Right renal cortex interstitium (tissue), 3 donors: ENCODE measurements around the gene PIK3R6. TPM values are rescaled to one million over a fixed set of nuclear protein-coding genes. Genes with fewer than 3 reads are reported as not detected.
"Not testable (repeated sequence)": the region's sequence is repeated elsewhere in the genome, so short reads cannot be mapped to it uniquely, and the experiment has no call there.

Experiments used
- DNase-seq, 3 donors: peaks; one replicate each; pipeline ENCODE4 v3.0.0-alpha.2; 2013; ENCODE audit warnings: low read depth in 3 of 3, low spot score in 2 of 3
- polyA plus RNA-seq, 3 donors: library from polyadenylated mRNA; unstranded; fragments of 120-200 nt; gene quantifications; one replicate each; pipeline ENCODE4 v1.2.1, GENCODE V29; 2013; ENCODE audit not compliant: insufficient read length in 3 of 3

Gene PIK3R6
- polyA plus RNA-seq, 3 donors = 1.1 to 1.2 (median 1.2) TPM

DNA sequence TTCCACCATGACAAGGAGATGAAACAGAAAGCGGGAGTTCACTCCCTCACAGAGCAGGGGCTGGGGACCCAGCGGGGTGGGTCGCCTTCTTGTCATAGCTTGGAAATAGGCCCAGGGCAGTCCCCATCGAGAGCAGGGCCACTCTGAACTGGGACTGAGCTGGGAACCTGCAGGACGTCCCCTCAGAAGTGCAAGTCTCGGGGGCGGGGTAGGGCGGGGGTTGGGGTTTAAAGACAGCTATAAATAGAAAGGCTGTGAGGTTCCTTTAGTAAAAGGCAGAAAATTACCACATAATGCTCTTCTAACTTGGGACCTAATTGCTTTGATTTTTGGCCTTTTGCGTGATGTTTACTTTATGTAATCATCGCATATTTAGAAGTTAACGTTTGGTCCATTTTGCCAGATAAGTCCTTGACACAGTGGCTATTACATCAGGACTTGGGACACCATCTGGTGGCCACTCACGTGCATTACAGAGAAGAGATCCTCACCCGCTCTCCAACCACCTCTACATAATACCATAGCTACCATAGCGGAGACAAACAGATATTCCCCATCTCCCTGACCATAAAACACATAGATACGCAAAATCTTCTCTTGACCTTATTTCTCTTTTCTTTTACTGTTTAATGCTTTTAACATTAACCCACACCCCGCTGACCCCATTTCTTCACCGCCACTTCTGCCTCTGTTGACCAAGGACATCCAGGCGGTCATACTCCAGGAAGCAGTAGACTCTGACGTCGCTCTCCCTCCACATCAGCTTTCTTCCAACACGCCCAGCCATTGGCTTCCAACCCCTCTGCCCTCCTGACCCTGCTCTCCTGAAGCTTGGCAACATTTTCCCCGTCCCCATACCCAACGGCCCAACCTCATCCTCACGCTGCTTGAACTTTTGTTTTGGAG lies 27.5 kb upstream of the PIK3R6 start:
- DNase-seq = peak; percentile 45 to 62 (median 49)

DNA sequence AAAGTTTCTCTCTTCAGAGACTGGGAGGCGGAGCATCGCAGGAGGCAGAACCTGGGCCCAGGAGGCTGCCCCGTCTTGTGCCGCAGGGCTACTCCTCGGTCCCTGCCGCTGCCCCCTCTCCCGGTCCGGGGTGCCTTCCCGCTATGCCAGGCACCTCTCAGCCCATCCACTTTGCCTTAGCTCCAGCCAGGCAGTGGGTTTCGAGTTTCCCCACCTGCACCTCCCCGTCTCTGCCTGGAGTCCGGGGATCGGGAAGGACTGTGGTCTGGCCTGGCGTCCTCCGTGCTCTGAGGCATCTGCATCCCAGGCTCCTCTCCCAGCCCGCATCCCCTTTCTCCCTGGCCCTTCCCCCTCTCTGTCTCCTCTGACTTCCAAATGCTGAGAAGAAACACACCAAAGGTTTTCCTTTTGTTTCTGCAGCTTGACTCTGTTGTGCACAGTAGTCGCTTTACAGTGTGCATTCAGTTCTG lies 26.8 kb upstream of the PIK3R6 start:
- peak in 1 of 3 donors; percentile 8 for DNase-seq

DNA sequence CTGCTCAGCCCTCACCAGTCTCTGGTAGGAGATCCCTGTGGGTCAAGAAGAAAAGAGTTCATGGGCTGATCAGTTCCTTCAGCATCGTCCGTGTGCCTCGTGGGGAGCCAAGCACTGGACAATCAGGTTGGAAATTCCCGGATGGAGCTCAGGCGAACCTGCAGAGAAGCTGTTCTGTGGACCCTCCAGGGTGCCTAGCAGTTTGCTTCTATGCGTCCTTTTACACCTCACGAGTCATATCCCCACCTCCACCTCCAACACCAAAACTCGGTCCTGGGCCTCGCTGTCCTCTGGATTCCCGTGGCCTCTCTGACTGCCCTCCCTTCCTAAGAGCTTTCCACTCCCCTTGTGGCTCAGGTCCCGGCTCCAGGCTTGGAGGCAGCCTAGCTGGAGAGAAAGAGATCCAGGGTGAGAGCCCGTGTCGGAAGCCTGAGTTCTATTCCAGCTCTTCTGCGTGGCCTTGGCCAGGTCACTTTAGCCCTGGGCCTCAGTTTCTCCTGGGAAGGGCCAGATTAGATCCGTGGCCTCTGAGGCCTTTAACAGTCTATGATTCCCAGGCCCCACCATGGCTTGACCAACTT lies 26.2 kb upstream of the PIK3R6 start:
- DNase-seq = no peak

DNA sequence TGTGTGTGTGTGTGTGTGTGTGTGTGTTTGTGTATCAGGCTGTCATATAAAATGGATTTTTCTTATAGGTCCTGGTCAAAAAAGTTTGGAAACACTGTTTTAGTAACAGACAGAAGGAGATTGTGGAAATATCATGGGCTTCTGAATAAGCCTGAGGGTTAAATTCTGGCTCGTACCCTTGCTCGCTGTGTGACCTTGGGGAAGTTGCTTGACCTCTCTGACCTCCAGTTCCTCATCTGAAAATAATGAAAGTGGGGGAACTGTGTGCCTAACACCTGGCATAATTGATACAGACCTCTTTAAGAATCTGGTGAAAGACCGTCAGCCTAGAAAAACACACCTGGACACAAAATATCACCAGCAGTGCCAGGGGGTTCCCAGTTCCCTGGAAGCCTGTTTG lies 25.6 kb upstream of the PIK3R6 start:
- DNase-seq = no peak

DNA sequence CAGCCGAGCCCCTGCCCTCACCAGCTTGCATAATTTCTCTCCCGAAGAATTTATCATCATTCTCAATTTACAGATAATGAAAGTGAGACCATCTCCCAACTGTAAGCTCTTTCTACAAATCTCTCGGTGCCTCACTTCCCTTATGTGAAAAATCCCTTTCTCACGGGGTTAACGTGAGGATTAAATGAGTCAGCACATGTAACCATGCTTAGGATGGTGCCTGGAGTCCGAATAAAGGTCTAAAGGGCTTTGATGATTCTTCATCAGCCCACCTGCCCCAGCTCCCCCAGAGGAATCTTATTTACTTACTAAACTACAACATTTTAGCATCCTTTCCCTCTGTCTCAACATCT lies 24.8 kb upstream of the PIK3R6 start:
- DNase-seq = no peak

DNA sequence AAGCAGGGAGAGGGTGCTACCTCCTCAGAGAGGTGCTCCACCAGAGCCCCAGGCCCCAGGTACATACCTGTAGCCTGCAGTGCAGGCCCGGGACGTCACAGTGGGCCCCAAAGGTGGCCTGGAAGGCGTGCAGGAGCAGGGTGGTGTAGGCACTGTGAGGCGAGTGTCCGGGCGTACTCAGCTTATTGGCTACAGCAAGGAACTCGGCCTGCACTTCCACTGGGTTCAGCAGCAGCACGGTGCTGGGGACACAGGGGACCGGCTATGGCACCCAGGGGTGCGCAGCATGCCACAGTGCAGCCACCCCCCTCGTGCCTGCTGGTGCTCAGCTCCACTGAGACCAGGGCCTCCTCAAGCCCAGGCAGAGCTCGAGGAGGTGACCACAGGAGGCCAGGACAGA lies 23.2 kb upstream of the PIK3R6 start:
- DNase-seq = no peak

DNA sequence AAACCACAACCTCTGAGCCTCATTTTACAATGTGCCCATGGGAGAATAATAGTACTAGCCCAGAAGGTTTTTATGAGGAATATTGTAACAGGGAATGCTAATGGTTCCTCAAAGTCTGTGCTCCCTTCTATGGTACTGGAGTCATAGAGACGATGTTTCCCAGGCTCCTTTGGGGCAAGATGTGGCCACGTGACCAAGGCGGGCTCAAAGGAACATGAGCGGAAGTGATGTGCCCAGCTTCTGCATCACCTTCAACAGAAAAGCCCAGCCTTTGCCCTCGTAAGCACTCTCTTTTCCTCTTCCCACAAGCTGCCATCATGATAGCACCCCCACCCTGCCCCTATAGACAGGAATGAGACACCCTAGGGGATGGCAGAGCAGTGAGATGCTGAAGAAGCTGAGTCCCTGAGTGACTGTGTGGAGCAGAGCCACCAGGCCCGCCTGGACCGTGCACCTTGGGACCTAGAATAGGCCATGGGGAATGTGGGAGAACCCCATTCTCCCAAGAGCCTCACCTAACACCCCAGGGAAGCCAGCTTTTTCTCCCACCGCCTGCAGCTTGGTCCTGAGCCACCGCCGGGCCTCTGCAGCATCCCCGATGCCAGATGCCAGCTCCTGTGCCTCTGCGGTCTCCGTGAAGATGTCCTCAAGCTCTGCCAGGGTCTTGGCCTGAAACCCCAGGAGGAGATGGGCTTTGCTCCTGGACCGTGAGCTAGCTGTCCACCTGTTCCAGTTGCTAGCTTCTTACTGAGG lies 22.2 kb upstream of the PIK3R6 start:
- no peak for DNase-seq

DNA sequence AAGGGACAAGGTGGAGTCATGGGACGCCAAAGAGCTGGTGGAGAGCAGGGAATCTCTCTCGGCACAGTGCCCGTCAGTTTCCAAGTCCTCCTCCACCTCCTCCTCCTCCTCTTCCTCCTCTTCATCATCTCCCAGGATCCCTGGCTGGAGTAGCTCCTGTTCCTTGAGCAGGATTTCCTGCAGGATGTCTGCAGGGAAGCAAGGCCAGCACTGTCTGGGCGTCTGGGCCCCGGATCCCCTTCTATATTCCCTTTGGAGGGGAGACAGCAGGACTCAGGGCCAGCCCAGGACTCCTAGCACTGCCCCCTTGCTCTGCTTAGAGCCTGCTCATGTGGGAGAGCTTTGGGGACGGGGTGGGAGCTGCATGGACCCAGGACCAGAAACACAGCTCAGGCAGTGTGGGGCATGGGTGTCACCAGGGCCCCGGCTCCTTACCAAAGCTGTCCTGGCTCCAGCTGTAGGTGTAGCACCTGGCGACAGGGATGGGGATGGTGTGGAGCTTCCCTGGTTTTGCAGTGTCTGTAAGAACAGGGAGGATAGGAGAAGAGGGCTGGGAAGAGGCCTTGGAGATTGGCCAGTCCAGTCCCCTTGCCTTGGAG lies 21.3 kb upstream of the PIK3R6 start:
- no peak for DNase-seq

DNA sequence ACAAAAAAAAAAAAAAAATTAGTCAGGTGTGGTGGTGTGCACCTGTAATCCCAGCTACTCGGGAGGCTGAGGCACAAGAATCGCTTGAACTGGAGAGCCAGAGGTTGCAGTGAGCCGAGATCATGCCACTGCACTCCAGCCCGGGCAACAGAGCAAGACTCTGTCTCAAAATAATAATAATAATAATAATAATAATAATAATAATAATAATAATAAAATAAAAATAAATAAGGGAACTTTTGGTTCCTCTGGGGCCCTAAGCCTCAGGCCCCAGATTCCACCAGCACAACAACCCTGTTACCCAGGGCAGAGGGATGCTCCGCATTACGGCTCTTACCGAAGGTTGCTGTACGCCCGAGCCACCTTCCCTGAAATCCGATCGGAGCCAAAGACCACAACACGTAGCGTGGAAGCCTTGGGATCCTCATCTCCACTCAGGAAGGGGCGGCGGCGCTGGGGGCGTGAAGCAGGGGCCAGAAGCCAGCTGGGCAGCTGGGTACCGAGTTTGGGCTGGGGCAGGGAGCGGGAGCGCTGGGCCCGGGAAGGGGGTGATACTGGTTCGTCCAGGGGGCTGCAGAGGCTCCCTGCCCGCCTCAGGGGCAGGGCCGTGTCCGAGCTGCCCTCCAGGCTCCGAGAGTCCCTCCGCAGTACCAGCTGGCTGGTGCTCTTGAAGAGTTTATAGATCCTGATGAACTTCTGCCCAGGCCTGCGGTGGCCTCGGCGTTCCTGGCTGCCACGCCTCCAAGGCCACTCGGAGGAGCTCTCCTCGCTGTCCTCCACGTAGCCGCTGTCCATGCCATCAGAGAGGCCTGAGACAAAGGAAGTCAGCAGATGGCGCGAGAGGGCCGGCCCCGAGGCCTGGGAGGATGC lies 20.6 kb upstream of the PIK3R6 start:
- peak in 2 of 3 donors; percentile 19 to 43 for DNase-seq

DNA sequence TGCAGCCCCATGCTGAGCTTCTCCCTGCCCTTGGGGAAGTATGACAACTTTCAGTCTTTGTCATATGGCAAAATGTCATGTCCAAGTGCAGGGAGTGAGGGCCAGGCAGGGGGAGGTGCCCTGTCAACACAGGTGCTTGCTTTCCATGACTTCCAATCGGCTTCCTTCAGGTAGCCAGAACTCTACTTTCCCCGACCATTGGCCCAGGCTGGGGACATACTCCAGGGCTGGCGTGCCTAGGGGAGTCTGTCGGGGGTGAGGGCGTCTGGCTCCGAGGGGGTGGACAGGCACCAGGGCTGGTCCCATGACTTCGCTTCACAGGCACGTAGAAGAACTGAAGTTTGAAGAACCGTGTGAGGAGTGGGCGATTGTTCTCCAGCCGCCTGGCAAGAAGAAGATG lies 19.8 kb upstream of the PIK3R6 start:
- no peak for DNase-seq

DNA sequence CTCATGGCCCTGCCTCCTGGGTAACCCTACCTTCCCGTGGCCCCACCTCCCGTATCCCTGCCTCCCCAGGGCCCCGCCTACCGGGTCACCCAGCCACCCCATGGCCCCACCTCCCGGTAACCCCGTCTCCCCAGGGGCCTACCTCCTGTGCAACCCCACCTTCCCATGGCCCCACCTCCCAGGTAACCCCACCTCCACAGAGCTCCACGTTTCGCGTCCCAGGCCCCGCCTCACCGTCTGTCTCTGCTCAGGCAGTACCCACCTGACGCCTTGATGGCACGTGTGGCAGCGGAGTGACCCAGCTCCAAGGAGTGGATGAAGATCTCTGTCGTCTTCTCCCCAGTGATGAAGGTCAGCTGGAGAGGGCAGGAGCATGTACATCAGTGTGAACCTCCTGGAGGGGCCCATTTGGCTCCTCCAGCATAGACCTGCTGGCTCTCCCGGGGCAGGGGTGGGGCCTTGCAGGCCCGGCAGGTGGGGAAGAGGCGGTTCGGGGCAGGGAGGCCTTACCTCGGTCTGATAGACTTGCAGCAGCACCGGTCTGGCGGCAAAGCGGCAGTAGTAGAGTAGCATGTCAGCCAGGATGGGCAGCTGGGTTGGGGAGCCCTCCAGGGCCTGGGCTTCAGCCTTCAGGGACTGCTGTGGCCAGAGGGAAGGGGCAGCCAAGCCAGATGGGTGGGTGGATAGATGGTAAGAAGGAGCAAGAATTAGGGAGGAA lies 18.7 kb upstream of the PIK3R6 start:
- no peak for DNase-seq

DNA sequence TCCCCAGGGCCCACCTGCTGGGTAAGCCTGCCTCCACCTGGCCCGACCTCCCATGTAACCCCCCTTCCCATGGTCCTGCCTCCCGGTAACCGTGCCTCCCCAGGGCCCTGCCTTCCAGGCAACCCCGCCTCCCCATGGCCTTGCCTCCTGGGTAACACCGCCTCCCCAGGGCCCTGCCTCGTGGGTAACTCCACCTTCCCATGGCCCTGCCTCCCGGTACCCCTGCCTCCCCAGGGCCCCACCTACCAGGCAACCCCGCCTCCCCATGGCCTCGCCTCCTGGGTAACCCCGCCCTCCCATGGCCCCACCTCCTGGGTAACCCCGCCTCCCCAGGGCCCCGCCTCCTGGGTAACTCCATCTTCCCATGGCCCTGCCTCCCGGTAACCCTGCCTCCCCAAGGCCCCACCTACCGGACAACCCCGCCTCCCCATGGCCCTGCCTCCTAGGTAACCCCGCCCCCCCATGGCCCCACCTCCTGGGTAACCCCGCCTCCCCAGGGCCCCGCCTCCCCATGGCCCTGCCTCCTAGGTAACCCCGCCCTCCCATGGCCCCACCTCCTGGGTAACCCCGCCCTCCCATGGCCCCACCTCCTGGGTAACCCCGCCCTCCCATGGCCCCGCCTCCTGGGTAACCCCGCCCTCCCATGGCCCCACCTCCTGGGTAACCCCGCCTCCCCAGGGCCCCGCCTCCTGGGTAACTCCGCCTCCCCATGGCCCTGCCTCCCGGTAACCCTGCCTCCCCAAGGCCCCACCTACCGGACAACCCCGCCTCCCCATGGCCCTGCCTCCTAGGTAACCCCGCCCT lies 17.9 kb upstream of the PIK3R6 start:
- DNase-seq = not testable (repeated sequence)

DNA sequence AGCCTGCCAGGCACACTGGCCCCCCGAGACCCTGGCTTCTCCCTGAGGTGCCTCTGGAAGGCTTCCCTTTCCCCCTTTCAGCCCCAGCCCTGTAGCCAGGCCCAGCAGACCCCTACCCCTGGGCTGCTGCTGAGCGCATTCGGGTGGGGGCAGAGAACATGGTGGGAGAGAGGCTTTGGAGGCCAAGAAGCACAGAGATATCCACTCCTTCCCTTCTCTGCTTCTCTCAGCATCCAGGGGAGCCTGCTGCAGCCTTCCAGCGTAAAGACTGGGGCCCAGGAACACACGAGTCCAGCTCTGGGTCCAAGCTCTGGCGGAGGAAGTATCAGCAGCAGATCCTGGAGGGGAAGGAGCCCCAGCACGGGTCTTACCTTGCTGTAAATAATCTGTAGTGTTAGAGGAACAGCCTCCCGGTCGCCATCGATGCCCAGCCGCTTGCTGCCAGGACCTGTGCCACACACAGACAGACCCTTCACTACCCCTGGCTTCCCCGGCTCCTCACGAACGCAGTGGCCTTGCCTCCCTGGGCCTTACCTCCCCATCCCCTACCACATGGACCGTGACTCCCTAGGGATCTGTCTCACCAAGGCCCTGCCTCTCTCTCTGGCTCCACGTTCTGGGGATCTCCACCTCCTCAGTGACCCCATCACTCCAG lies 17.0 kb upstream of the PIK3R6 start:
- DNase-seq = no peak

DNA sequence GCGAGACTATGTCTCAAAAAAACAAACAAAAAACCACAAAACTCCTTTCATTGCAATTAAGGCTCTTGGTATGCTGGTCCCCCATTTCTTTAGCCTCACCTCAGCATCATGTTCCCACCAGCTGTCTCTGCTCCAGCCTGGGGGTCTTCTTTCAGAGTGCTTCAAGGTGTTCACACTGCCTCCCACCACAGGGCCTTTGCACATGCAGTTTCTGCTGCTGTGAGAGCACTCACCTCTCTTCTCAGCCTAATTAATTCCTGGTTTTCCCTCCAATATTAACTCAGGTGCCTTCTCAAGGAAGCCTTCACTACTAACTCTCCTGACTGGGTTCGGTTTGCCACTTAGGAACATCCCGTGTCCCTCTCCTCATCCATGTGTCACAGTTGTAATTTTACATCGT lies 15.9 kb upstream of the PIK3R6 start:
- no peak for DNase-seq

DNA sequence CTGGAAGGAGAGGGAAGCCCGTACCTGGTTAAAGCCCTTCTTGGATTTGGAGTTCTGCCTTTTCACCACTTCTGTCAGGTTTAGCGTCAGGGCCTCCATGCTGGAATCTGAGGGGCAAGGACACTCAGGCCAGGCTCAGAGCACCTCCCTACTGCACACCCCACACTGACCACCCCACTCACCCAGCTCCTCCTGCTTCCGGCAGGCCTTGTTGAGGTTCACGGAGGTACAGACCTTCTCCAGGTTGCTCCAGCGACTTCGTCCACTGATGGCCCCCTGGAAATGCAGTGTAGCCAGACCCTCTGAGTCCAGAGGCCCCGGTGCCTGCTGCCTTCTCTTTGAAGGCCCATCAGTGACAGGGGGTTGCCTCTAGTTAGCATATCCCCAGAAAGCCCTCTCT lies 14.1 kb upstream of the PIK3R6 start:
- DNase-seq = no peak

DNA sequence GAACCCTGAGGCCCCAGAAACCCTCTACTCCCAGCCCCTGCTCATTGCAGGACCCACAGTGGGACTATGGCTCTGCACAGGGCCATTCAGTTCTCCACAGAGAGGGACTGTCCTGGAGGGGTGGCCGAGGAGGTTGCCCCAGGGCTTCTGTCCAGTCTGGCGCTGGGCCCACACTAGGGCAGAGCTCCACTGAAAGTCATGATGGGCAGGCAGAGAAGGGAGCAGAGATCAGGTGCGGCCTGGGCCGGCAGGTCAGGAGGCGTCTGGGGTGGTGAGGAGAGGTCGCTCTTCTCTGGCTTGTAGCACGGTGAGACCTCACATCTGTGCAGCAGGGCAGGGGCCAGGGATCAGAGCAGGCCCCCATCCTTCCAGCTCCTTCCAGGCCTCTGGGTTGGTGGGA lies 13.0 kb upstream of the PIK3R6 start:
- no peak for DNase-seq

DNA sequence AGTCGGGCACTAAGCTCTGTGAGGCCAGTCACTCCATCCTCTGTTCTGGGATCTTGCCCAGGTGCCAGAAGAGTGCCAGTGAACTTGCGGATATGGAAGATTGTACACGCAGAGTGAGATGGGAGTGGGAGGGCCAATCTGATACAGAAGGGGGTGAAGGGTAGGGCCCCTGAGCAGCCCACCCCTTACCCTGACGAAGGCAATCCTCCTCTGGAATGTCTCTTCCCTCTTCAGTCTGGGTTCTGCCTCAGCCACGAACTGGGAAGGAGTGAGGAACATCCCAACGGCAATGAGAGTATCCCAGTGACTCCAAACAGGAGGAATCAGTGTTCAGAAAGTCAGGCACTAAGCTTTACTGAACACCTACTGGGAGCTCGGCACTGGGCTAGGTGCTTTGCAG lies 11.9 kb upstream of the PIK3R6 start:
- DNase-seq = no peak

DNA sequence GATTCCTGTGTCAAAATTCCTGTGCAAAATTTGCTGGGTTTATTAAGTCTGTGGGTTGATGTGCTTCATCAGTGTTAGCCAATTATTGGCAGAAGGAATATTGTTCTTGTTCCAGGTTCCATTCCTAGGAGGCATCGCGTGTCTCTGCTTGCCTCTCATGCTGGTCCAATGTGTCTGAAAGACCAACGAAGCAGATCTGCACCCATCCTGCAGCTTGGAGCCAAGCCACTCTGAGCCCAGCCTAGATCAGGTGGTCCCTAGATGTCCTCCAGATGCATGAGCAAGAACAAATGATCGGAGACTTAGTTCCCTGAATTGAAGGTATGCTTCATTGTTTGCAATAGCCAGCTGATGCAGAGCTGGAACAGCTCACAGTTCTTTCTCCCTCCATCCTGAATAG lies 10.5 kb upstream of the PIK3R6 start:
- no peak for DNase-seq
